Hematopoietic multipotent progenitor cell treated with erythropoietin and hydrocortisone succinate and interleukin-3 and kit ligand, for 15 days (in vitro differentiated cells): ENCODE data around the gene SCO2.
"Not testable (repeated sequence)": the region's sequence is repeated elsewhere in the genome, so short reads cannot be mapped to it uniquely, and the experiment has no call there.

Experiments used
- DNase-seq: peaks from one replicate; pipeline ENCODE4 v3.0.0-alpha.2; 2015; ENCODE audit warnings: low spot score

Gene SCO2

GRCh38 chr22:50550395-50550794 is 25.0 kb upstream of the SCO2 start:
- DNase-seq = no peak

DNA sequence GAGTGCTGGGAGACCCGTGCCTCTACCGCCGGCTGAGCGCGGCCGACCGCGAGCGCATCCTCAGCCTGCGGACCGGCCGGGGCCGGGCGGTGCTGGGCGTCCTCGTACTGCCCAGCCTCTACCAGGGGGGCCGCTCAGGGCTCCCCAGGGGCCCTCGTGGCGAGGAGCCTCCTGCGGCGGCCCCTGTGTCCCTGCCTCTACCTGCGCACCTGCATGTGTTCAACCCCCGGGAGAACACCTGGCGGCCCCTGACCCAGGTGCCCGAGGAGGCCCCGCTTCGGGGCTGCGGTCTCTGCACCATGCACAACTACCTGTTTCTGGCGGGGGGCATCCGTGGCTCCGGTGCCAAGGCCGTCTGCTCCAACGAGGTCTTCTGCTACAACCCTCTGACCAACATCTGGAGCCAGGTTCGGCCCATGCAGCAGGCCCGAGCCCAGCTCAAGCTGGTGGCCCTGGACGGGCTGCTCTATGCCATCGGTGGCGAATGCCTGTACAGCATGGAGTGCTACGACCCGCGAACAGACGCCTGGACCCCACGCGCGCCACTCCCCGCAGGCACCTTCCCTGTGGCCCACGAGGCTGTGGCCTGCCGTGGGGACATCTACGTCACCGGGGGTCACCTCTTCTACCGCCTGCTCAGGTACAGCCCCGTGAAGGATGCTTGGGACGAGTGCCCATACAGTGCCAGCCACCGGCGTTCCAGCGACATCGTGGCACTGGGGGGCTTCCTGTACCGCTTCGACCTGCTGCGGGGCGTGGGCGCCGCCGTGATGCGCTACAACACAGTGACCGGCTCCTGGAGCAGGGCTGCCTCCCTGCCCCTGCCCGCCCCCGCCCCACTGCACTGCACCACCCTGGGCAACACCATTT is 23.8 kb upstream of the SCO2 start:
- no peak for DNase-seq

GRCh38 chr22:50548040-50548920 is 22.9 kb upstream of the SCO2 start:
- DNase-seq = no peak

DNA sequence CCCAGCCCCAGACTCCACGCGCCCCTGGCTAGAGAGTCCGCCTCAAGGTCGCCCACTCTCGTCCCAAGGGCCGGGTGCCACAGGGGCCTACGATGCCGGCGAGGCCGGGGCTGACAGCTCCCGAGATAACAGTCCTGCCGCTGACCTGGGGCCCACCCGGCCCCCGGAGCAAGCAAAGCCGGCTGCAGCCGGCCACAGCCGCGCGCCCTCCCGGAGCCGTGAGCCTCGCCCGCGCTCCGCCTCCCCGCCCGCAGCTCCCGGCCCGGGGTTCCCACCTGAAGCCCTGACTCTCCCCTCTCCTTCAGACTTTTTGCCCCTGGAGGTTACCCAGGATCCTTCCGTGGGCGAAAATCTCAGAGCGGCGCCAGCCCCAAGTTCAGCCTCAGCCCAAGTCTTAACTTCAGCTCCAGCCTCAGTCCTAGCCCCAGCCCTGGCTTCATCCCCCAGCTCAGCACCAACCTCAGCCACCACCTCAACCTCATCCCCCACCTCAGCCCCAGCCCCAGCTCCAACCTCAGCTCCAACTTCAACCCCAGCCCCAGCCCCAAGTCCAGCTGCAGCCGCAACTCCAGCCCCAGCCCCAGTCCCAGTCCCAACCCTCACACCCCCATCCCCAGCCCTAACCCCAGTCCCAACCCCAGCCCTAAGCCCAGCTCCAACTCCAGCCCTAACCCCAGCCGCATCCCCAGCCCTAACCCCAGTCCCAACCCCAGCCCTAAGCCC is 22.0 kb upstream of the SCO2 start:
- no peak for DNase-seq

GRCh38 chr22:50546326-50547262 is 21.2 kb upstream of the SCO2 start:
- DNase-seq = no peak

DNA sequence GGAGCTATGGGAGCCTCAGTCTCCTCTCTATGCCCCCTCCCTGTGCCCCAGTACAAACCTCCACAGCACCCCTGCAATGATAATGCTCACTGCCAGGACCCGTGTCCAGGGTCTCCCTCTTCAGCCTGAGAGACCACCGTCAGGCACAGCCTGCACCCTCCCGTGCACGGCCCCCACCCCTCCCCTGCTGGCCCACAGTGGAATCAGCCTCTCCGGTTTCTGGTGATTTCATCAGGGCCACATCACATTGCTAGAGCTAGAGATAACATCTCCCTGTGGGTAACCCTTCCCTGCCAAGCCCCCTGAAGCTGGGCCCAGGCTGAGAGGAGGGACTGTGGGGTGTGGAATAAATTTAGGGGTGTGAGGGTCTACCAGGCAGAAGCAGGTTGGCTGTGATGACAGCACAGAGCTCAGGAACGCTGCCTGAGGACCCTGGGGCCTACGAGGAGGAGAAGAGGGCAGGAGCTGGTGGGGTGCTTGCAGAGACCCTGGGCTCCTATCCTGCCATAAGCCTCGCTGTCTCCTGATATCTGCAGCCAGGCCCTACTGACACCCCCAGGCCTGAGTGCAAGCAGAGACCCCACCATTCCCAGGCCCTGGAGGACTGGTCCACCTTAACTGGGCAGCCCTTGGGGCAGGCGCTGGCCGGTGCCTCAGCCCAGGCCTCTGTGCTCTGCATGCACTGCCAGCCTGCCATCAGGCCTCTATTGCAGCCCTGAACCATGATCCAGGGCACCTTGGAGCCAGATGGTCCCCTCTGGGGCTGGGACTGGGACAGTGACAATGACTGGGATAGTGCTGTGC is 20.3 kb upstream of the SCO2 start, which contains the start of gene KLHDC7B:
Gene KLHDC7B (plus strand): TSS at position 378 of the 804 bp plus-strand sequence. CDS start 345 bp downstream, at position 723.
- DNase-seq = no peak

- DNase-seq = no peak
Observed at GRCh38 chr22:50544746-50545253, 19.4 kb upstream of the SCO2 start.

DNA sequence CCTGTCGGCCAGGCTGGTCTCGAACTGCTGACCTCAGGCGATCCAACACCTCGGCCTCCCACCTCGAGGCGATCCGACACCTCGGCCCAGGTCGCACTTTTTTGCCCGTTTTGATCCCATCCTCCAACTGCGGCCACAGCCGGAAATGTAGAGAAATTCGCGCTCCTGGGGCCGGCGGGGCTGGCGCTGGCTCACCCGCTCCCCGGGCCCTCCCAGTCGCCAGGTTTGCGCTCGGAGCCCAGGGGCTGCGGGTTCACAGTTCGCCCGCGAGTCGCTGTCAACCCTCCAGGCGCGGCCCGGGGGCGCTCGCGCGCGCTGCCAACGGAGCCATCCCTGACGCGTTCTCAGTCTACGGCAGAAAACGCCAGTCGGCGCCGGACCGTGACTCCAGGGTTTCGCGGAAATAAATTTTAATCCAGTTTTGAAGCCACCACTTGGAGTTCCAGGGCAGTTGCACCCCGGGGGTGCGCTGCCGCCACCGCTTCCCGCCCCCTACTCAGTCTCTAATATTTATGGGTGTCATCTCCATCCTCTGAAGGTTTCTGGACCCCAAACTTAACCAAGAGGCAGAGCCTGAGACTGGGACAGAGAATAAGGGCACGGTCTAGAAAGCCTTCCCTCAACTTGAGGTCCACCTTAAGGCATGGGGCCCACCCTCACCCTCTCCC is 18.8 kb upstream of the SCO2 start:
- DNase-seq = no peak

DNA sequence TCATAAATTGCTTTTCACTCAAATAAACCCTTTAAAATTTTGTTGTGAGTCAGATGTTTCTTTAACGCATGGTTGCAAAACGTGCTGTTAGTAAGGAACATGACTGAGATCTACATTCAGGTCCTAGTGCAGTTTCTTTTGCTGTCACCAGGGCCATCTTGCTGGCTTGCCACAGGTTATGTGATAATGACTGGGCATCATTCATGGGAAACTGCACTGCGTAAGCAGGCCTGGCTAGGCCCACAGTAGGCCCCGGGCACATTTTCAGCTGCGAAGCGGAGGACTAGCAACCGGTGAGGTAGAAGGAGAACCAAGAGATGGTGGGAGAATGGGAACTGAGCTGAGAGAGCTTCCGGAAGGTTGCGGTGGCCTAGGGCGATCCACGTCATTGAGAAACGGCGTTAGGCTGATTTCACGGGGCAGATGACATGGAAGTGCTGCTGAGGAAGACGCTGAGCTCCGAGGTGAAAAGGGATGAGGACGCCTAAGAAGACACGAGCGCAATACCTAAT is 17.1 kb upstream of the SCO2 start:
- no peak for DNase-seq

DNA sequence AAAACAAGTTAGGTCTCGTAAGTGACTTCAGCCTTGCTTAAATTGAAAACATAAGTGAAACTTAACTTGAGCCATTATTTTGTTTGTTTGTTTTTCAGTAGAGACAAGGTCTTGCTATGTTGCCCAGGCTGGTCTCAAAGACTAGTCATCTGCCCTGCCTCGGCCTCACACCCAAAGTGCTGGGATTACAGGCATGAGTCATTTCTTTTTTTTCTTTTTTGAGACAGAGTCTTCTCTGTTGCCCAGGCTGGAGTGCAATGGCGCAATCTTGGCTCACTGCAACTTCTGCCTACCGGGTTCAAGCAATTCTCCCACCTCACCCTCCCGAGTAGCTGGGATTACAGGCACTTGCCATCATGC is 16.2 kb upstream of the SCO2 start:
- not testable (repeated sequence) for DNase-seq

- DNase-seq = no peak
Observed at GRCh38 chr22:50540381-50540780, 15.0 kb upstream of the SCO2 start.

DNA sequence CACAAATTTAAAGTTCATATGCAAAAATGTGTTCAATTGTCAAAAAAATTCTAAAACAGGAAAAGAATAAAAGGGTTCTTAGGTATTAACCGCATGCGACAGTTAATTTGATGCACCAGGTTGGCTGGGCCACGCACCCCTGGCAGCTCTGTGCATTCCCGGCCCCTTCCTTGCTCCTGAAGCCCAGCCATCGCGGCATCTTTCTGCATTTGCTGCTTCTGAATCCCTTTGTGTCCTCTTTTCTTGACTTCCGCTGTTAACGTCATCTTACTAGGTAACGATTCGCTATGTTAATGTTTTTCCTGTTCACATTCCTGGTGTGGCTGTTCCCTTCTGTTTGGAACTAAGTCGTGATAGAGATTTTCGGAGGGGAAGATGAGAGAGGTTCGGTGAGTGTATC is 12.4 kb upstream of the SCO2 start:
- no peak for DNase-seq

- DNase-seq = no peak
Observed at GRCh38 chr22:50536226-50536625, 10.8 kb upstream of the SCO2 start.

DNA sequence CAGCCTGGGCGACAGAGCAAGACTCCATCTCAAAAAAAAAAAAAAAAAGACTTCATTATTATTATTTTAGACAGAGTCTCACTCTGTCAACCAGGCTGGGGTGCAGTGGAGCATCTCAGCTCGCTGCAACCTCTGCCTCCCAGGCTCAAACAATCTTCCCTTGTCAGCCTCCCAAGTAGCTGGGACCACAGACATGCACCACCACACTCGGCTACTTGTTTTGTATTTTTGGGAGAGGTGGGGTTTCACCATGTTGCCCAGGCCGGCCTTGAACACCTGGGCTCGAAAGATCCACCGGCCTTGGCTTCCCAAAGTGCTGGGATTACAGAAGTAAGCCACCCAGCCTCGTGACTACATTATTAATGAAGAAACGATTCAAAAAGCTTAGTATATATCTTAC is 9.7 kb upstream of the SCO2 start:
- DNase-seq = no peak

GRCh38 chr22:50533856-50534711 is 8.7 kb upstream of the SCO2 start:
- not testable (repeated sequence) for DNase-seq

- no peak for DNase-seq
Observed at GRCh38 chr22:50532824-50533796, 7.7 kb upstream of the SCO2 start.
